ENCODE results near the gene HORMAD2.

DNA sequence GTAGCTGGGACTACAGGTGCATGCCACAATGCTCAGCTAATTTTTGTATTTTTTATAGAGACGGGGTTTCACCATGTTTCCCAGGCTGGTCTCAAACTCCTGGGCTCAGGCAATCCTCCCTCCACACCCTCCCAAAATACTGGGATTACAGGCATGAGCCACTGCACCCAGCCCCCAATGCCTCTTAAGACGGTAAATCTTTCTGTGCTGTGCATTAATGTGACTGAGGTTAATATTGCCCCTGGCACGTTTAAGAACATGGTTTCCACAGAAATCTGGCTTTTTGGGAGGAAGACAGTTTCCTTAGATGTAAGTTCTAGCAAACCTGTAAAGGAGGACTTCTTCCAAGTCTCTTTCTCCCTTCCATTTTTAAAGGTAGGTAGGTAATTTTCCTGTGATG lies 6.1 kb upstream of the HORMAD2 start:
- TF ChIP-seq, protein P1, sequence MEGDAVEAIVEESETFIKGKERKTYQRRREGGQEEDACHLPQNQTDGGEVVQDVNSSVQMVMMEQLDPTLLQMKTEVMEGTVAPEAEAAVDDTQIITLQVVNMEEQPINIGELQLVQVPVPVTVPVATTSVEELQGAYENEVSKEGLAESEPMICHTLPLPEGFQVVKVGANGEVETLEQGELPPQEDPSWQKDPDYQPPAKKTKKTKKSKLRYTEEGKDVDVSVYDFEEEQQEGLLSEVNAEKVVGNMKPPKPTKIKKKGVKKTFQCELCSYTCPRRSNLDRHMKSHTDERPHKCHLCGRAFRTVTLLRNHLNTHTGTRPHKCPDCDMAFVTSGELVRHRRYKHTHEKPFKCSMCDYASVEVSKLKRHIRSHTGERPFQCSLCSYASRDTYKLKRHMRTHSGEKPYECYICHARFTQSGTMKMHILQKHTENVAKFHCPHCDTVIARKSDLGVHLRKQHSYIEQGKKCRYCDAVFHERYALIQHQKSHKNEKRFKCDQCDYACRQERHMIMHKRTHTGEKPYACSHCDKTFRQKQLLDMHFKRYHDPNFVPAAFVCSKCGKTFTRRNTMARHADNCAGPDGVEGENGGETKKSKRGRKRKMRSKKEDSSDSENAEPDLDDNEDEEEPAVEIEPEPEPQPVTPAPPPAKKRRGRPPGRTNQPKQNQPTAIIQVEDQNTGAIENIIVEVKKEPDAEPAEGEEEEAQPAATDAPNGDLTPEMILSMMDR (IDR thresholded peaks at IDR 0.05; ENCODE audit: borderline replicate concordance, extremely low read depth, low read length, poor library complexity, severe bottlenecking) = no peak
- no peak for TF ChIP-seq EZH2 (IDR thresholded peaks at IDR 0.05; ENCODE audit: borderline replicate concordance, low read depth, low read length, severe bottlenecking)

Data from DND-41 (cell line).